ENCODE measurements around the gene SYNGAP1.

- no peak for TF ChIP-seq CTCF (conservative IDR thresholded peaks at IDR 0.05; ENCODE audit: low read depth, low read length)
- no peak for TF ChIP-seq EZH2 (IDR thresholded peaks at IDR 0.05; ENCODE audit: borderline replicate concordance, low read depth, low read length, poor library complexity, severe bottlenecking)
These were observed 12.1 kb downstream of the SYNGAP1 start for GRCh38 chr6:33431880-33432541.

Measured in A673 (cell line).